ENCODE data around the gene TJP3.

GRCh38 chr19:3761382-3762129 lies 53.4 kb downstream of the TJP3 start, which contains the start of gene APBA3:
- TF ChIP-seq POLR2A (IDR thresholded peaks at IDR 0.05; ENCODE audit: low read depth, low read length) (peak; percentile 79), TAF1 (IDR thresholded peaks at IDR 0.05; ENCODE audit: borderline replicate concordance, low read depth, low read length) (no peak)

Measured in GM12892 (cell line).